BE2C (cell line): ENCODE results near the gene SLC6A7.

Source experiments
- DNase-seq: peaks from one replicate; pipeline ENCODE4 v3.0.0-alpha.2; 2020
- H3K27me3 ChIP-seq: fragments of 250-450 bp; sonication (Bioruptor Pico); 2 replicates; pipeline ENCODE4 v1.5.1; 2020; ENCODE audit warnings: mild to moderate bottlenecking
- H3K36me3 ChIP-seq: fragments of 250-450 bp; sonication (Bioruptor Pico); 2 replicates; pipeline ENCODE4 v1.5.1; 2020; ENCODE audit warnings: mild to moderate bottlenecking
- H3K4me1 ChIP-seq: fragments of 250-450 bp; sonication (Bioruptor Pico); 2 replicates; pipeline ENCODE4 v1.5.1; 2020
- H3K4me3 ChIP-seq: 2 replicates; pipeline ENCODE4 v1.5.1; 2011; ENCODE audit warnings: low read depth, low read length
- H3K9me3 ChIP-seq: fragments of 250-450 bp; sonication (Bioruptor Pico); 2 replicates; pipeline ENCODE4 v1.5.1; 2020
- CTCF ChIP-seq: IDR thresholded peaks from 2 replicates; pipeline ENCODE4 v1.5.1; 2012; ENCODE audit warnings: mild to moderate bottlenecking, low read depth, low read length

The SLC6A7 gene

DNA sequence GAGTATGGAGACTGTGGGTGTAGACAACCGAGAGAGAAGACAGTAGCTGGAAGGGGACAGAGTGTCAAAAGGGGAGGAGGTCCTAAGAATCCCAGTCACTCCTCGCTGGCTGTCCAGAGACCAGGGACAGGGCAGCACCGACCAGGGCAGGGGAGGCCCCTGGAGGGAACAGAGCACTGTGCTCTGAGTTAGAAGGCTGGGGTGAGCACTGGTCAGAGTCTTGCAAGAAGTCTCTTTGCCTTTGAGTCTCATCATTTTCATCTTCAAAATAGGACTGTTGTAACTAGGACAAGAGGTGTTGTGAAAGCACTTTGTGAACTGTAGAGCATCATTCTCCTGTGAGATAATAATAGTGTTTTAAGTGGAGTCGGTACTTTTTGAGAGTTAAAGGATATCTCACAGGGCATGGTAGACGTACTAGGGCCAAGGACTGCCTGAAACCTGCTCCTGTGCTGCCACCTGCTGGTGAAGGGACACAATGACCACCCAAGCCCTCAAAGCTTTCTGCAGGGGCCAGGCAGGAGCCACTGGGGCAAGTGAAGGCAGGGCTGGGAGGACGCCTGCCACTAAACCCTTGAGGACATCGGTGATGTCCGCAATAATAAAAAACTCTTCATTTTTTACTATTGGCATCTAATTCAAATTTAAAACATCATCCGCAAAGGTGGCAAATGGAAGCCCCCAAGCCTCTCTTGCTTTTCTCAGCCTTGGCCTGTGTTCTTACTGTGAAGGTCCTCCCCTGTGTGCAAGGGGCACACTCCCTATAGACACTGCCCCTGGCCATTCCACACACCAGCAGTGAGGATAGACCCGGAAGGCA lies 28.2 kb downstream of the SLC6A7 start:
- peak; percentile 80 for DNase-seq
- no peaks in the 10 kb centered on the region for H3K9me3 ChIP-seq
- H3K36me3 ChIP-seq, result no peaks in the 10 kb centered on the region
- TF ChIP-seq CTCF, result peak; percentile 91
- H3K4me1 ChIP-seq, result no peaks in the 10 kb centered on the region
- no peak overlapping the region for H3K4me3 ChIP-seq
- H3K27me3 ChIP-seq, result no peaks in the 10 kb centered on the region

DNA sequence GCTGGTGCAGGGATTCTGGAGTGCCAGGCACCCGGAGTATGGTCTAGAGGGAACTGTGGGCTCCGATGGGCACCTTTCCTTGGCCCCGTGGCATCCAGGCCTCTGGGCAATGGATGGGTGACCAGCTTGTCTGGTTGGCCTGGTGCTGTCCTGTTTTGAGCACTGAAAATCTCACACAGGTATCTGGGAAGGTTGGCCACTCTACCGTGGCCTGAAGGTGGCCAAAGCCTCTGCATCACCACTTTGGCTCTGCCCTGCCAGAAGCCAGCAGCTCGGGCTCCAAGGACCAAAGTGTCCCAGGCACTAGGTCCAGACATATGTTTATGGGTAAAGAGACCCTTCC lies 28.8 kb downstream of the SLC6A7 start:
- no peaks in the 10 kb centered on the region for H3K4me1 ChIP-seq

DNA sequence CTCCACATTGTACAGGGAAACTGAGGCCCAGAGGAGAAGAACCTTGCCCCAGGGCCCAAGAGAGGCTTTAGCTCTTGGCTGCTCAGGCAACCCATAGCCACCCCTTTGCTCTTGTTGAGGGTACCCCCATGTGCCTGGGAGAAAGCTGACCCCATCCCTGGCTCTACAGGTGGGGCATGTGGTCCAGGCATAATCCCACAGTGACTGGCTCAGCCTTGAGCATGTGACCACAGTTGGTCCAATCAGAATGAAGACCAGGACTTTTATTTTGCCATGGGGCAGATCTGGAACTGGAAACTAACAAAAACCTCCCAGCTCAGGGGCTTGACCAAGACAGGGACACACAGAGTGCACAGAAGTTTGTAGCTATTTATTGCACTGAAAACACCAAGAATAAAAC lies 29.3 kb downstream of the SLC6A7 start:
- no peaks in the 10 kb centered on the region for H3K36me3 ChIP-seq
- no peaks in the 10 kb centered on the region for H3K4me1 ChIP-seq
- no peaks in the 10 kb centered on the region for H3K9me3 ChIP-seq
- H3K4me3 ChIP-seq, result no peak overlapping the region
- H3K27me3 ChIP-seq, result no peaks in the 10 kb centered on the region
- no peak for TF ChIP-seq CTCF
- no peak for DNase-seq

More for the DNA sequence above, 28.8 kb downstream of the SLC6A7 start:
- Histone ChIP-seq H3K9me3 (no peaks in the 10 kb centered on the region), H3K27me3 (no peaks in the 10 kb centered on the region), H3K4me3 (no peak overlapping the region), H3K36me3 (no peaks in the 10 kb centered on the region)
- DNase-seq, result no peak
- TF ChIP-seq CTCF, result no peak

- Histone ChIP-seq H3K27me3 (no peaks in the 10 kb centered on the region), H3K9me3 (no peaks in the 10 kb centered on the region), H3K4me1 (no peaks in the 10 kb centered on the region), H3K4me3 (no peak overlapping the region), H3K36me3 (no peaks in the 10 kb centered on the region)
- no peak for DNase-seq
- no peak for TF ChIP-seq CTCF
These were observed 30.0 kb downstream of the SLC6A7 start for GRCh38 chr5:150219861-150220260.

- H3K27me3 ChIP-seq, result no peaks in the 10 kb centered on the region
- H3K4me3 ChIP-seq, result no peak overlapping the region
- H3K36me3 ChIP-seq, result no peaks in the 10 kb centered on the region
- H3K9me3 ChIP-seq, result no peaks in the 10 kb centered on the region
- no peak for DNase-seq
- no peaks in the 10 kb centered on the region for H3K4me1 ChIP-seq
- TF ChIP-seq CTCF, result no peak
These were observed 31.6 kb downstream of the SLC6A7 start for GRCh38 chr5:150221471-150221870.

GRCh38 chr5:150222906-150223305 lies 33.0 kb downstream of the SLC6A7 start:
- no peak for DNase-seq
- TF ChIP-seq CTCF, result no peak

More at GRCh38 chr5:150222906-150223305, 33.0 kb downstream of the SLC6A7 start:
- no peaks in the 10 kb centered on the region for H3K36me3 ChIP-seq
- no peak overlapping the region for H3K4me3 ChIP-seq
- no peaks in the 10 kb centered on the region for H3K9me3 ChIP-seq
- H3K27me3 ChIP-seq, result no peaks in the 10 kb centered on the region
- peaks cover 6% of the 10 kb centered on the region for H3K4me1 ChIP-seq
